HG03280 (cell line): ENCODE data around the gene MBOAT1.

Experiments
- ATAC-seq: cut with Tn5 transposase; IDR thresholded peaks from one replicate; pipeline ENCODE4 v1.9.1; 2021; ENCODE audit warnings: mild to moderate bottlenecking, moderate library complexity; ENCODE audit not compliant: unreplicated experiment

The MBOAT1 gene

DNA sequence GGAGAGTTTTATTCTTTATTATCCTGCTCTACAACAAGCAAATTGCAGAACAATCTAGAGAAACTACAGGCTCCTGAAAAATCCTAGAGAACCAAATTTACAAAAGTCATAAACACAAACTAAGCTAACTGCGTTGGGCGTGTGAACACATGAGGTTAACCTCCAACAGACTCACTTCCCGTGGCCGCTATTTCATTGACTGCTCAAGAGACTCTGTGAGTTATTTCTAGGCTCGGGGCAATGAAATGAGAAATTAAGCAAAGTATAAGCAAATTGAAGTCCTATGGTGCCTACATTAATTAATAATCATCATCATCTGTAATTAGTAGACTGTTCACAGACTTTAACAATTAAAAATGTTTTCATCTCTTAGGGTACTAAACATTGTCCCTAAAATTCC, 100.0 kb downstream of the MBOAT1 start:
- no peak for ATAC-seq

DNA sequence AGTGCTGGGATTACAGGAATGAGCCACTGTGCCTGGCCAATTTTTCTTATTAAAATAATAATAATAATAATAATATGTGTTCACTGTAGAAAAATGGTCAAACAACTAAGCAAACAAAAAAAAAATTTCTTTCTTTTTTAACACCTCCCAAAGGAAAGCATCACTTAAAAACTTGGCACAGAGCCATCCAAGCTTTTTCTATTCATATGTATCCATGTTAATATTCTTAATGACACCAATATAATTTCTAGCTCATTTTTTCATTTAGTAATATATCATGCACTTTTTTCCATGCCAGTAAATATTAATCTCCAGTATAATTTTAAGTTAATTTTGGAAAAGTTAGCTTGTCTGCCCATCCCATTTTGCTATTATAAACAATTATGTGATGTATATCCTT, 101.8 kb downstream of the MBOAT1 start:
- ATAC-seq: no peak

- ATAC-seq: no peak
These were observed 102.7 kb downstream of the MBOAT1 start for GRCh38 chr6:20109526-20109925.

DNA sequence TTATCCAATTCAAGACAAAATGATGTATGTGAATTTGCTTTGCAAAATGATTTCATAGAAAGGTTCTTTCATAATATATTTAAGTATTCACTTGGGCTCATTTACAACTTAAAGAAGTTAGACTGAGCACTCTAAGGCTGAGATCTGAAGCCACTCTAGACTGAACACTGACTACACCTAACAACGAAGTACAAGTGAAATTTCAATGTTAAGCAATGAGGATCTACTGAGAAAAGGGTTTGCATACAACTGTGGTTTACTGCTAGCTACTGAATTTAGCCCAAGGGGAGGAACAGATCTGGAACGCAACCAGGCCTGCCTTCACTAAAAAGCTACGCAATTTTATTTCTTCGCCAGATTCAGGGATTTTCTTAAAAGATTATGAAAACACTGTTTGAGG, 106.4 kb downstream of the MBOAT1 start:
- ATAC-seq: no peak

GRCh38 chr6:20104696-20105095, 107.6 kb downstream of the MBOAT1 start:
- no peak for ATAC-seq

- ATAC-seq: no peak
These were observed 109.7 kb downstream of the MBOAT1 start for GRCh38 chr6:20102397-20103073.

GRCh38 chr6:20099156-20099555, 113.1 kb downstream of the MBOAT1 start:
- no peak for ATAC-seq

GRCh38 chr6:20098267-20098876, 113.9 kb downstream of the MBOAT1 start:
- ATAC-seq: no peak

DNA sequence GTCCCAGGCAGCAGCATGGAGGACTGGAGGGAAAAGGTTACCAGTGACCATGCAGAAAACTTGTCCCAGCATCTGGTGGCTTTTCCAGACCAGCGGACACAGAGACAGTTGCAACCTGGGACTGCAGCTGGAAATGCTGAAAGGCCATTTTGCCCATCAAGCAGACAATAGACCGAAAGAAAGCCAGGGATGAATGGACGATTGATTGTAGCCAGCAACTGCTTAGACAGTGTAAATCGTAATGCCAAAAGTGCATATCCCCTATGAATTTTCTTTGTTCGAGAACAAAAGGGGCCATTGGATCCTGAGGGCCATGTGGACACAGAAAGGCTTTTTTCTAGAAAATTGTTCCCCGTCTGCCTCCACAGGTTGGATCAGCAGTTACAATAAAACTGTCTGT, 115.7 kb downstream of the MBOAT1 start:
- ATAC-seq: no peak

DNA sequence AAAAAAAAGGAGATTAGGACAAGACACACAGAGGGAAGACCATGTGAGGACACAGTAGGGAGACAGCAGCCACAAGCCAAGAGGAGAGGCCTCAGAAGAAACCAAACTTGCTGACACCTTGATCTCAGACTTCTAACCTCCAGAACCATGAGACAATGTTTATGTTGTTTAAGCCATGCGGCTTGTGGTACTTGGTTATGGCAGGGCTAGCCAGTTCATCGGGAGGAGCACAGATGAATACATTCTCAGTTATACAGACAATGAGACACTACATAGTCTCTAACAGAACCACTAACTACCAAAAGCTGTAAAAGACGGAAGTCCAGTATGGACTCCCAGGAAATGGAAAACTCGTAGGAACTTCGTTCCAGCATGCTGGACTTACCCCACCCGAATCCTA, 116.8 kb downstream of the MBOAT1 start:
- ATAC-seq: no peak

DNA sequence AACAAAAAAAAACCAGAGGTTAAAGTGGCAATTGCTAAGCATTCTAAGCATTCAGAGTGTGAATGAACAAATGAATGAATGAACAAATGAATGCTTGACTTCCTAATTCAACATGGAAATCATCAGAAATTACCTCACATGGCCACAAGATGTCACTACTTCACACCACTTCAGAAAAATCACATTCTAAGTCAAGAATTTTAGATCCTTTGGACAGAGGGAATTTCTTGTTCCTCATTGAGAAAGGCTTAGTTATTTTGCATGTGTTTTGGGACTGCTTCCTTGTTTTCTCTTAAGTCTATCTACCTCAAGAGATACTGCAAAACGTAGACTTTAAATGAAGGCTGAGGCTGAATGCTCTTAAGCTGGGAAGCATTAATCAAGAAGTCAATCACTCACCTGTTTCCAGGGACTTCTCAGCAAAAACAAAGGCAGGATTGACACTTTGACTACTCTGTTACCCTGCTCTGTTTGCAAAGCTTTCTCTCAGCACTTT, 120.2 kb downstream of the MBOAT1 start:
- no peak for ATAC-seq

DNA sequence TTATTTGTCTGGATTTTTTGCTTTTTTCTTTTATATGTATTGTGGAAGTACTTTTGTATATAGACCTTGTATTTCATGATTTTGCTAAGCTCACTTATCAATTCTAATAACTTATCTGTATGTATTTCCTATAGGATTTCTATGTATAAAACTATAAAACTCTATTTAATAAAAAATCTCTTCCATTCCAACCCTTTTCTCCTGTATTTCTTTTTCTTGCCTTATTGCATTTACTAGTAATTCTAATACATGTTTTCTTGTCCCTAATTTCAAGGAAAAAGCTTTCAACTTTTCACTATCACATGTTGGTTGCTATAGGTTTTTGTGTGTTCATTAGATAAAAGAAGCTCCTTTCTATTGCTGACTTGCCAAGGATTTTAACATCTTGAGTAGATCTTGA, 125.3 kb downstream of the MBOAT1 start:
- ATAC-seq: no peak

DNA sequence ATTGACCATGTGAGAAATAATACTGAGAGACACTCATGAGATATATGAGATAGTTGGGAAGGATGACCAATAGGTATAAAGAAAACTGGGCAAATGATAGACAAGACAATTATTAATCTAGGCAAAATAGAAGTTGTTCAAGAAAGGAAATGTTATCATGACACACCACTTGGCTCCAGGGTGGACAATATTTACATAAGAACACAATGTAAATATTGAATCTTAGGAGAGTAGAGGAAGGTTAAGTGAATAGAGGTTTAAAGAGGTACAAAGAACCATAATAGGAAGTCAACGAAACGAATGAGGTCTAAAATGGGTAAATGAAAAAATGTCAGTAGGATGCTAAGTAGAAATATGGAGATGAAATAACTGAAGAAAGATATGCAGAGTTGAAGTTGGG, 126.5 kb downstream of the MBOAT1 start:
- no peak for ATAC-seq

DNA sequence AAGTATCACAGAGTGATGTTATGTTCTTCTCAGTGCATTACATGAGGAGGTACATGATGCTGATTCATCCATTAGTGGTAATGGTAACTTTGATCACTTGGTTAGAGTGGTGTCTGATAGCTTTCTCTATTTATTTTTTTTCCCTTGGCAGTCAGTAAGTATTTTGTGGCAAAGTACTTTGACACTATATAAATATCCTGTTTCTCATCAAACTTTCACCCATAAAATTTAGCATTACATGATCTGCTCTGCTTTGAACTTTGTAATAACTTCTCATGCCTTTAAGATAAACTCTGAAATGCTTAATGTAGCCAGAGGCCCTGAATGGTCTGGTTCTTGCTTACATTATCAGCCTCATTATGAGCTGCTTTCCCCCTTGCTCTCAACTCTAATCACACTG, 127.9 kb downstream of the MBOAT1 start:
- ATAC-seq: no peak

- ATAC-seq: no peak
These were observed 140.3 kb downstream of the MBOAT1 start for GRCh38 chr6:20071998-20072397.

GRCh38 chr6:20070047-20070446, 142.2 kb downstream of the MBOAT1 start:
- no peak for ATAC-seq

DNA sequence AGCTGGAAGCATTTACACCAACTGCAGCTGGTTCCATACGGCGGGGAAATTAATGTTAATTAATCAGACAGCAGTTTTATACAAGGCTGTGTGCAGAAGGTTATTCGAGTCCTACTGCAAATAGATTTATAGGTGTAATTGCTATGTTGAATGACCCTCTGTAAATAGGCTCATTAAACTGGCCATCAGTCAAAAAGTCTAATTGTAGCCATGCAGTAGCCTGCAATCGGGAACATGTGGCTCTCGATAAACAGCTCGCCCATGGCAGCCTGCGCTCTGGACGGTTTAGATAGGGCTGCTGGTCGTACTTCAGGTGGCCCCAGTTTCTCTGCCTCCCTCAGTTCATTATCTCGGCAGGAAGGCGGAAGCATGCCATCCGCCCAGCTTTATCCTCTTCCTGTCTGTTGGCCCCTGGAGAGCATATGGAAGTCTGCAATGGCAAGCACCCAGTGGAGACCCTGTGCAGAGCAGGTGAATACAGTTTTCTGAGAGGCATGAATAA, 143.2 kb downstream of the MBOAT1 start:
- ATAC-seq: no peak

- ATAC-seq: no peak
These were observed 143.8 kb downstream of the MBOAT1 start for GRCh38 chr6:20068421-20068988.

GRCh38 chr6:20061952-20062351, 150.3 kb downstream of the MBOAT1 start:
- ATAC-seq: no peak

DNA sequence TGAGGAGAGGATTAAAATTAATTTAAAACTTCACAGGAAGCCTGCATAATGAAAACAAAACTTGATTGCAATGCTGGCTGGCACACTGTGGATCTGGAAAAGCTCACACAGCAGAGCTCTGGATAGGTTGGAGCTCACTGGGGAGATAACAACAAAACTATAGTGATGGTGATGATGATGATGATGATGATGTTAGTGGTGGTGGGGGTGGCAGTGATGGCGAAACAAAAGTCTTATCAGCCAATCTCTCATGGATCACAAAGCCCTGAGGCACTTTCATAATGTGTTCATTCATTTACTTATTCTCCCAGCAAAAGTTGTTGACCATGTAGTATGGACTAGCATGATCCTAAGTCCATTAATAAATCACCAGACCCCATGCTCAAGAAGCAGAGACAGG, 152.0 kb downstream of the MBOAT1 start:
- no peak for ATAC-seq

GRCh38 chr6:20058912-20059311, 153.4 kb downstream of the MBOAT1 start:
- no peak for ATAC-seq
